HTR-8/SVneo (cell line): ENCODE data around the gene PCNT.

ENCODE experiments used
- DNase-seq: peaks from one replicate; pipeline ENCODE4 v3.0.0; 2011; ENCODE audit warnings: low spot score, mixed read lengths; ENCODE audit not compliant: insufficient read length
- FAIRE-seq: peaks from 2 replicates; lab custom pipeline; 2011; peaks lifted over from hg19 to GRCh38; lab: Jason Lieb, UNC

The PCNT gene

GRCh38 chr21:46328151-46328550, 4.2 kb downstream of the PCNT start:
- DNase-seq (no peak), FAIRE-seq (no peak)

DNA sequence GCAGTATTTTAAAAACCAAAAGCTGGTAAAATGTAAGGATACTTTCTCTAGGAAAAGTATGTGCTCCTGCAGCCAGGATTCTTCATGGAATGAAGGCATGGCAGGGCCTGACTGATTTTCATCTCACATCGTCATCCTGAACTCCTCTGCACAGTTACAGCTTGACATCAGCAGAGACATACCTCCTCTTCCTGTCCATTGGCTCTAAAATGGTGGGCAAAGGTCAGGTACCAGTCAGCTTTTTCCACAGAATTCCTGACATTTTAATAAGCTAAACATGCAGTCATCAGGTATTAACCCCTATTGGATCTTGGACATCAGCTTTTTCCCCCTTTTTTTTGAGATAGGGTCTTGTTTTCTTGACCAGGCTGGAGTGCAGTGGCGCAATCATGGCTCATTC, 5.8 kb downstream of the PCNT start:
- peak; percentile 4 for FAIRE-seq
- no peak for DNase-seq

DNA sequence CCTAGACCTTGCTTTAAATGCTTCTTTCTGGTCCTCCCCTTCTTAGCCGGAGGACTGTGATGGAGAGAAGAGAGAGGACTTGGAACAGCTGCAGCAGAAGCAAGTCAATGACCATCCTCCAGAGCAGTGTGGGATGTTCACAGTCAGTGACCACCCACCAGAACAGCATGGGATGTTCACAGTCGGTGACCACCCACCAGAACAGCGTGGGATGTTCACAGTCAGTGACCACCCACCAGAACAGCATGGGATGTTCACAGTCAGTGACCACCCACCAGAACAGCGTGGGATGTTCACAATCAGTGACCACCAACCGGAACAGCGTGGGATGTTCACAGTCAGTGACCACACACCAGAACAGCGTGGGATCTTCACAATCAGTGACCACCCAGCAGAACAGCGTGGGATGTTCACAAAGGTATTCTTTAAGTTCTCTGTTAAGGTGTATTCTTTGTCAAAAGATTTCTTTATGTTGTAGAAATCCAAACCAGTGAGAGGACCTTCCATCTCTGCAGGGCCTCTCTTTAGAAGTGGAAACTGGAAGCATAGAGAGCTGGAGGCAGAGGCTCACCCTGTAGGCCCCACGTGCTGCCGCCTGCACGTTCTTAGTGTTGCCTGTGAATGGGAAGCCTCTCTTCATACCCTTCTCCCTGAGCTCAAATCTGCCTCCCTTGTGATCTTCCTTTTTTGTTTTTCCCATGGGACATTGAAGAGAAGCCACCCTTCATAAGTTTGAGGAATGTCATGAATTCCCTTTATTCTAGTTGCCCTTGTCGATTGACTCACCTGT, 10.6 kb downstream of the PCNT start:
- DNase-seq (no peak), FAIRE-seq (no peak)

DNA sequence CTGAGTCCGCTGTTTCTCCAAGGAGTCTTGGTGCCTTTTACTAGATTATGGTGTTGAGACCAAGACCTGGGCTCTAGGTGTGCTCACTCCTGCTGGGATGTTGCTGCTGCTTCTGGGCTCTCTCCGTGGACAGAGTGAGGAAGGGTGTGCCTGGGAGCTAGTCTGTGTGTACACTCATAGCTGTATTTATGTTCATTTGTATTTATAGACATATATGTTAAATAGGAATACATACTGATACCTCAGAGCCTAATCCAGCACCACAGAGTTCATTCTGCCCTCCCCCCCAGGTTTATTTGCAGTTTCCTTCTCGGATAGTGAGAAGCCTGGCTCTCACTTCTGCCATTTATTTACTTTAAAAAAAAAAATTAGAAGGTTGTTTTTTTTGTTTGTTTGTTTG, 12.6 kb downstream of the PCNT start:
- no peak for FAIRE-seq
- DNase-seq: no peak

DNA sequence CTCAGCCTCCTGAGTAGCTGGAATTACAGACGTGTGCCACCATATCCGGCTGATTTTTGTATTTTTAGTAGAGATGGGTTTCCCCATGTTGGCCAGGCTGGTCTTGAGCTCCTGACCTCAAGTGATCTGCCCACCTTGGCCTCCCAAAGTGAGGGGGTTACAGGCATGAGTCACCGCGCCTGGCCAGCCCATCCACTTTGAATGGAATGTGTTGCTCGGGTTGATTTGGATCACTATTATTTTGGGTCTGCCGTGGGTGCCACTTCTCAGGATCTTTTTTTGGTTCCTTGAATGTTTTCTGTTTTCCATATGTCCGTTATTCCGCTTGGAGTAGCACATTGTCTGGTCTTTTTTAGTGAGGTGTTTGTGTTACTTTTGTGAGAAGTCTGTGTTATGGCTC, 17.0 kb downstream of the PCNT start:
- no peak for FAIRE-seq
- DNase-seq: no peak

DNA sequence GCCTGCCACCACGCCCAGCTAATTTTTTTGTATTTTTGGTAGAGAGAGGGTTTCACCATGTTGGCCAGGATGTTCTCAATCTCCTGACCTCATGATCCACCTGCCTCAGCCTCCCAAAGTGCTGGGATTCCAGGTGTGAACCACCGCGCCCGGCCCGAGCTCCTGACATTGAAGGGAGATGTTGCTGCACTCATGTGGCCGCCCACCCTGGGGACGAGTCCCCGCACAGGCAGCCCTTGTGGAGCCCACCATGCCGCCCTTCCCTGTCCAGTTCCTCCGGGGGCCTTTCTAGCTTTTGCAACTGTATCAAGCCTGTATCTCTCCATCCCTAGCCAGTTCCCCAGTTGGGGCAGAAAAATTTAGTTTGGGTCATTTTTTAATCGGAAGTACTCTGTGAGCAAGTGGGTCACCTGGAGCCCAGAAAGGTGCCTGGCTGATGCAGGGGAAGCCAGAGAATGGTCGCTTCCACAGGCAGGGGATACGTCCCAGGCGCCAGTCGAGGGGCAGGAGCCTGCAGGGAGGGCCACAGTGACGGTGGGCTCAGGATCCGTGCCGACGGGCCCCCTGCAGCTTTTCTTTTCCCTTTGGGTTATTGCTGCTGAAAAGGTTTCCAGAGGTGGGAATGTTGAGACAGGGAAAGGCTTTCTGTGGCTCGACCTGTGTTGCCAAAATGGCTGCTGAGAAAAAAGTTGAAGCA, 20.4 kb downstream of the PCNT start:
- FAIRE-seq (no peak), DNase-seq (no peak)

DNA sequence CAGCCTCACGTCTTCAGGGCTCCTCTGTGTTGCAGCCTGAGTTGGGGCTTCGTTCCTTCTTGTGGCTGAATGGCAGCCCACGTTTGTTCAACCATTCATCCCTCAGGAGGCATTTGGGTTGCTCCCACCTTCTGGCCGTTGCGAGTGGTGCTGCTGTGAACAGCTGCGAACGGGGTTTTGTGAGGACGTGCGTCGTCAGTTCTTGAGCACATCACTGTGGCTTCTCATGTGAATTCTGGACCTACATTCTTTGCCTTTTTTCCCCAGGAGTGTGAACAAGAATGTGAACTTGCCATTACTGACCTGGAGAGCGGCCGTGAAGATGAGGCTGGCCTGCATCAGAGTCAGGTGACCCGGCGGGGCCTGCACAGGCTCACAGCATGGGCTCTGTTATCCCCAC, 21.9 kb downstream of the PCNT start:
- DNase-seq: no peak
- FAIRE-seq: no peak

DNA sequence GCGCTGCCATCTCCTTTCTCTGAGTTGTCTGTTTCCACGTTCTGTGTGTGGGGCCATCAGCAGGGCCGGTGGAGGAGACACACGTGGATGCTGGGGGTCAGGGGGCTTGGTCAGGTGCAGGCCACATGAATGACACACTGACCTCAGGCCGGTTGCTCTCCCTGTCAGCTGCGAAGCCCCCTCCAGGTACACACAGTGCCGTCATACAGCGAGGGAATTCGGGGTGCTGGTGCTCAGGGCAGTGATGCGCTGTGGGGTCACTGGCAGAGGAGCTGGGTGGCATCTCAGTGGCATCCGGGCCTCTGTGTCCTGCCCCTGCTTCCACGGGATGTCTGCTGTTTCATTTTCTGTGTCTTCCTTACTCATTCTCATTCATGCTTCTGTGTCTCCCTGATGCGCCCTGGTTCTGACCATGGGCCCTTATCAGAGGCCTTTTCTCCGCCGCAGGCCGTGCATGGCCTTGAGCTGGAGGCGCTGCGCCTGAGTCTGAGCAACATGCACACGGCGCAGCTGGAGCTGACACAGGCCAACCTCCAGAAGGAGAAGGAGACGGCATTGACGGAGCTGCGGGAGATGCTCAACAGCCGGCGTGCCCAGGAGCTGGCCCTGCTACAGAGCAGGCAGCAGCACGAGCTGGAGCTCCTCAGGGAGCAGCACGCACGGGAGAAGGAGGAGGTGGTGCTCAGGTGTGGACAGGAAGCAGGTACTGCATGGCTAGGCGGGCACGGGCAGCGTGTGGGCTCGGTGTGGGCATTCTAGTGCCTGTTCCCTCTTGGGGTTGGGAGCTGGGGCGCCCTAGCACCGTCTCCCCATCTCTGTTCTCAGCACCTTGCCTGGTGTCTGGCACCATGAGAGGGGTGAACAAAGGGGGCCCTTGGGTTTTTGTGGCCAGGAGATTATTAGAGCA, 22.6 kb downstream of the PCNT start:
- no peak for FAIRE-seq
- DNase-seq: no peak

DNA sequence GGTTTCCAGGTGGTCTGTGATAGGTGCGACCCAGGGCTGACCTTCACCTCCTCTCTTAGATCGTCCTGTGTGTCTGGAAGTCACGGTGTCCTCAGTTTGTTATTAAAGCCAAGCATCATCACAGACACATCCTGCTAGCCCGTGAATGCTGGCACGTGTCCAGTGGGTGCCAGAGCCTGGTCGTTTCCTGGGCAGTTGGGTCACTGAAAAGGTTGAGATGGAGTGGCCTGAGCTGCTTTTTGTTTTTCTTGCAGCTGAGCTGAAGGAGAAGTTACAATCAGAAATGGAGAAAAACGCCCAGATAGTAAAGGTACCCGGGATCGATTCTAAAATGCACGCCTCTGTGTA, 23.2 kb downstream of the PCNT start:
- FAIRE-seq: no peak

DNA sequence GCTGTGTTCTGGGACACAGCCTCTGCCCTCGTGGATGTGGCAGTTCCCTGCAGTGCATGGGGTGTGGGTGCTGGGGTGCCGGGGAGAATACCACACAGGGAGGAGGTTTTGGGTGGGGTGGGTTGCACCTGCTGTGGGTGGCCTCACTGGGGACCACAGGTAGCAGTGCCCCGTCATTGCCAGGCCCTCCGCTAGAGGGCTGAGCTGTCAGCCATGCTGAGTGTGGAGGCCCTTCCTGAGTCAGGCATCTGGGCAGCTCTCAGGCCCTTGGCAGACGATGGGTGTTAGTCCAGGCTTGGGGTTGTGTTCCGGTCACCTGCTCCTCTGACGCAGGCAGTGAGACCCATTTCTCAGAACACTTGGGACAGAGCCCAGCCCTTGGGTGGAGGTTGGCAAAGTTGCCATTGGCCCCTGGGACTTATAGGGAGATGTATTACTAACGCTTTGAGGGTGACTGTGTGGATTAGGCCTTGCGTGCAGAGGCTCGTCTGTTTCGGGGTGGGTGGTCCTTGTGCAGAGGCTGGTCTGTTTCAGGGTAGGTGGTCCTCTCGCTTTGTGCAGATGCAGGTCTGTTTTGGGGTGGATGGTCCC, 23.9 kb downstream of the PCNT start:
- no peak for DNase-seq
- FAIRE-seq: no peak

More for the DNA sequence above, 23.2 kb downstream of the PCNT start:
- DNase-seq: no peak

DNA sequence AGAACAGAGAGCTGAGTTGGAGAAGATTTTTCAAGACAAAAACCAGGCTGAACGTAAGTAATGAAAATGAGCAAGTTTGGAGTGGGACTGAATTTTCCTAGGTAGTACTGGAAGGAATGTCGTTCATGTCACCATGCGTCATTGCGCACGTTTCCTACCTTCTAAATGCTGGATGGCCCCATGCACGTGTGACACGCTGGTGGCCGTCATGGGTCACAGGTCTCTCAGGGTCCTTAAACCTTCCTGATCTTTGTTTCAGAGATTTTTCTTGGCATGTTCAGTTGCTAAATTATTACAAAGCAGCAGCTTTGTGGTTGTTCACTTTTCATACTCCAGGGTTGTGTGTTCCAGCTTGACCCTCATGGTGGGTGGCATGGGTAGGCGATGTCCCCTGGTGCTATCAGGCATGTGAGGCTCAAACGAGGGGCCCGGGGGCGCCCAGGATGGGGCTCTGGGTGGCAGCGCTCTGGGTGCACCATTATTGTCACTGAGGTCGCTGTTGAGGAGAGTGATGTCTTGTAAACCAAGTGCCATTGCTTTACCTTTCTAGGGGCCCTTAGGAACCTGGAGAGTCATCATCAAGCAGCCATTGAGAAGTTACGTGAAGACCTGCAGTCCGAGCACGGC, 25.3 kb downstream of the PCNT start:
- DNase-seq: no peak
- no peak for FAIRE-seq

DNA sequence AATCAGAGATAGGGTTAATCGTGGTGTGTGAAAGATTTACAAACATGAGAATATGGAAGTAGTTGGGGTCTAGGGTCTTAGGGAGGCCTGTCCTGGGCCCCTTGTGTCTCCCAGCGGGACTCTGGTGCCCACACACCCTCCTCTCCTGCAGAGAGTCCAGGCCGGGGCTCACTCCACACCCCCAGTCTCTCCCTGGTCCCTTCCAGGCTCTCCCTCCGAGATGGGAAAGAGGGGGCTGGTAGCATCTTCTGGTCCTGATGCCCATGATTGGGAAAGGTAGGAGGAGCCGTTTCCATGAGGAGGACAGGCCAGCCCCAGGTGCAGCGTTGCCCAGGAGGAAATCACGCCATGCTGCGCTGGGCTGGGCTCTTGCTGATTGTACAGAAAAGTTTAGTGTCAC, 26.6 kb downstream of the PCNT start:
- FAIRE-seq (no peak), DNase-seq (no peak)

DNA sequence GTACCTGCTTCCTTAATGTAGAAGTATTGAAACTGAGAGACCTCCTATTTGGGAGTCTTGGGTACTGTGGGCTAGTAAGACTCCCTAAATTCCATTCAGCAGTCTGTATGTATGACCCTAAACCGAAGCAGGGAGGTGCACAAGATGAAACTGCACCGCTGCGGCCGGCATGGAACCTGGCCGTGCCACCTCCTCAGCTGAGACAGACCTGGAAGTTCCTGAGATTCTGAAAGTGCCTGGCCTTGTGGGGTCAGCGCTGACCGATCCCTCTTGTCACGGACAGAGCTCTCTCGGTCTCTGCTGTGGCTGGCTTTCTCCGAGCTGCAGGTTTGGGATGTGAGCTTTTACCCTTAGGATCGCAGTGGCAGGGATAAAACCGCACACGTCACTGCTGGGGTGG, 27.0 kb downstream of the PCNT start:
- DNase-seq: no peak
- FAIRE-seq: no peak

DNA sequence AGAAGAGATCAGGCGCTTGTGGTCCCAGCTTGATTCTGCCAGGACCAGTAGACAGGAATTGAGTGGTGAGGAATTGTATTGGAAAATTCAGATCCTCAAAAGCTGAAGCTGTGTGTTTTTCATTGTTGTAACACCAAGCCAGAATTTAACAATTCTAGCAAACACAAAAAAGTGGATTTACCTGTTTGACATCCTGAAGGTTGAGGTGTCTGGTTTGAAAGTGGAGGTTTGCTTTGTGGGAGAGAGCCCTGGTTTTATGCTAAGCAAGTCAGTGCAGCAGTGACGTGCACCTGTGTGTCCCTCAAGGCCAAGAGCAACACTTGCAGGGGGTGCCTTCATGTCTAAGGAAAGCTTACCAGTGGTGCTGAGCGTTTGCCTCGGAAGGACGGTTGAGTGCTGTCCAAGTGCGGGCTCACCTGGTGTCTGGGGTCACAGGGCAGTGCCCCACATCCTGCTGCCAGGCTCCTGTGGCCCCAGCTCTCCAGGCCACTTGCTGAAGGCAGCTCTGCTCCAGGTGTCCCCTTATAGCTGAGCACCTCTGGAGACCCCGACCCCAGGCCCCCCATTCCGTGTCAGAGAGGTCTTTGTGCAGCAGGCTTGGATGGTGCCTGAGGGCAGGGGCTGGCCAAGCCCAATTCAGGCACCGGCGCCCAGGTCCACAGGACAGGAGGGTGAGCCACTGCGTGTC, 27.7 kb downstream of the PCNT start:
- no peak for DNase-seq
- FAIRE-seq: no peak

DNA sequence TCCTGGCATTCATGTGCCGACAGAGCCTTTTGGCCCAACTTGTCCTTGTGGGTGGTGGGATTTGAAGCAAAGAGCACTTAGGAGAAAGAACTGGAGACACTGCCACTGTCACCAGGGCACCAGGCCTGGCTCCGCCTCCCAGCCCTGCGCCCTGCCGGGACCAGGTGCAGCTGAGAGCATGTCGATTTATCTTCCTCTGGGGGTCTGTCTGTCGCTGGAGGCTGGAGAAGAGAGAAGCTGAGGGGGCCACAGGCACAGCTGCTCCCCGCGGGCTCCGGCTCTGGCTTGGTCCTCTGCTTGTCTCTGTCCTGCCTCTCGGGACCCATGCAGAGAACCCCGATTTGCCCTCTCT, 28.2 kb downstream of the PCNT start:
- DNase-seq: no peak
- FAIRE-seq: no peak

DNA sequence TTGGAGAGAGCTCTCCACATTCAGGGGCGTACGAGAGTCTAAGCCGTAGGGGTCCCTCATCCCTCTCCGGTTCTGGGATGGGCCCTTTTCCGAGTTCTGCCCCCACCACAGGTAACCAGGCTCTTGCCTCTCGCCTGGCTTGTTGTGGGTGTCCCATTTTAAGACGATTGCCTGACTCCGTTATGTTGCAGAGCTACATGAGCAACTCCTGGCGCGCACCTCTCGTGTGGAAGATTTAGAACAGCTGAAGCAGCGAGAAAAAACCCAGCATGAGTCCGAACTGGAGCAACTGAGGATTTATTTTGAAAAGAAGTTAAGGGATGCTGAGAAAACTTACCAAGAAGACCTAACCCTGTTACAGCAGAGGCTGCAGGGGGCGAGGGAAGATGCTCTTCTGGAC, 29.0 kb downstream of the PCNT start:
- DNase-seq (no peak), FAIRE-seq (no peak)

DNA sequence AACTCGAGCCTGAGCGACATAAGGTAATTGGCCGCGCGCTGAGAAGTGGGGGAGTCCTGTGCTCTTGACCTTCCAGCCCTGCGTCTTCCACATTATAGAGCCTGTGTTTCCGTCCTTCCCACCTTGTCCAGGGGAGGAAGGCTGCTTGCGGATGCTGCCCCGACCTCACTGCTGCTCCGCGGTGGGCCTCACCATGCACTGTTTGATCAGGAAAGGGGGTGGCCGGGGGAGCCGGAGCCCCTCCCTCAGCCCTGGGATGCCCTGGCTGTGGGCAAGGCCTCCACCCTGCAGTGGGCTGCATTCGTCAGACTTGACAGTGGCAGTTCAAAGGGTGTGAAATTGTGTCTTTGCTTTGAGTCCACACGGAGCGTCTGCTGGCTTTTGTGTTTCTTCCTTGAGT, 30.1 kb downstream of the PCNT start:
- DNase-seq: no peak
- no peak for FAIRE-seq

DNA sequence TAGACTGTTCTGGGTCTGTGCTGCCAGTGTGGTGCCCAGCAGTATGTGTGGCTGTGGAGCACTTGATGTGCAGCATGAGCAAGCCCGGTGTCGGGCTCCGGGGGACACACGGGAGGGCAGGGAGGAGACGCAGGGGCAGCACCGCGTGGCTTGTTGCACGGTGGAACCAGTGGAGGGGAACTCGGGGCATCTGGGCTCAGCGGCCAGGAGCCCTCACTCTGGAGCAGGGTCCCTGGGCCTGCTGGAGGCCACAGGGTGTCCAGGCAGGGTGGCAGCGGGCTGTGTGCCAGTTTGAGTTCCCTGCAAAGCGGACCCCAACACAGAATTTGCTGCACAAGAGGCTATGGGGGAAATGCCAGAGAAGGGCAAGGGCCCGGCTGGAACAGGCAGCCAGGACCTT, 30.6 kb downstream of the PCNT start:
- no peak for FAIRE-seq
- DNase-seq: no peak

DNA sequence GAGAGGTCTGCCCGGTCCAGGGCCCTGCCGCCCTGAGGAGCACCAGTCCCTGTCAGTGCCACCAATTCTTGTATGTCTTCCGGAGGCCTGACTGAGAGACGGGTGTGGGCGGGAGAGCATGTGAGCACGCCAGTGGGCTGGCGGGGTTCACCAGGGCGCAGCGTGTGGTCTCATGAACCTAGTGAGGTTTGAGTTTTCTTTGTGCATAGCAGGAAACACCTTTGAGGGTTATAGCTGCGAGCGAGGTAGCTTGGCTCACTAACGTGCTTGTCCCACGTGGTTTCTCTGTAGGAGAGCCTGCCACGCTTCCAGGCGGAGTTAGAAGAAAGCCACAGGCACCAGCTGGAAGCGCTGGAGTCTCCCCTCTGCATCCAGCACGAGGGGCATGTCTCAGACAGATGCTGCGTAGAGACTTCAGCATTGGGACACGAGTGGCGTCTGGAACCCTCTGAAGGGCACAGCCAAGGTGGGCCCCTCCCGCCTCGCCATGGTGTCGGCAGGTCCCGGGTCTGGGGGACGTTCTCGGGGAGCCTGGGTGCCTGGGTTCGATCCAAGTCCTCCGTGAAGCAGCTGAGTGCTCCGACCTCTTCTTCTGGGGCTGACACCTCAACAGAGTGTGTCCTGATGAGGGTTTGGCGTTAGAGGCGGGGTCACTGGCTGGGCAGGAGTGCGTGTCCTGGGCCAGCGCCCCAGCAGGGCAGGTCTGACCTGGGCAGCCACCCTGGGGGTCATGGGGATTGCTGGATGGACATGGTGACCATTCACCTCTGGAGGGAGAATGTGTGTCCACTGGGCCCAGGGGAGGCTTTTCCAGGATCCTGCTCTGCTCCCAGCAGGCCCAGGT, 31.4 kb downstream of the PCNT start:
- no peak for FAIRE-seq
- DNase-seq: no peak
